GM12878 (cell line): ENCODE results near the gene UGGT2. TPM values are rescaled to one million over a fixed set of nuclear protein-coding genes. Genes with fewer than 3 reads are reported as not detected.

Source experiments
- ATAC-seq: fragments of 200-7000 bp; cut with Tn5 transposase; 3 replicates; pipeline ENCODE4 v1.9.1; 2020; ENCODE audit warnings: mild to moderate bottlenecking, moderate library complexity
- BruUV-seq: library from RNA; stranded (reverse); fragments of 400-500 nt; replicated peaks from 2 replicates; lab custom pipeline; 2021; lab: Mats Ljungman, UMichigan
- CTCF ChIA-PET: fragments of 300-600 bp; sonication (Branson Sonifier 250); formaldehyde crosslinking; extraction: SDS; loops from one replicate; lab custom pipeline; 2021; ENCODE audit warnings: inconsistent platforms; lab: Yijun Ruan, JAX
- POLR2A ChIA-PET: fragments of 350-600 bp; formaldehyde crosslinking; extraction: SDS; loops from one replicate; lab custom pipeline; 2021; ENCODE audit warnings: inconsistent platforms; lab: Charles Lee
- RAD21 ChIA-PET: fragments of 300-600 bp; sonication (Branson Sonifier 250); formaldehyde crosslinking; loops from one replicate; lab custom pipeline; 2023; ENCODE audit warnings: antibody characterized with exemption; ENCODE audit not compliant: unreplicated experiment; lab: Charles Lee
- SMC1A ChIA-PET: fragments of 300-600 bp; sonication (Branson Sonifier 250); formaldehyde crosslinking; loops from one replicate; lab custom pipeline; 2023; ENCODE audit not compliant: unreplicated experiment, uncharacterized antibody; lab: Charles Lee
- DNase-seq: peaks from one replicate; pipeline ENCODE4 v3.0.0-alpha.2; 2011; ENCODE audit warnings: low read depth, low spot score
- FAIRE-seq: peaks from 3 replicates; lab custom pipeline; 2011; peaks lifted over from hg19 to GRCh38; lab: Jason Lieb, UNC
- H2AFZ ChIP-seq: 2 replicates; pipeline ENCODE4 v1.6.0; 2011; ENCODE audit warnings: low read depth, low read length, control low read depth; ENCODE audit not compliant: control insufficient read depth
- H3K27ac ChIP-seq: 2 replicates; pipeline ENCODE4 v1.5.1; 2011; ENCODE audit warnings: control low read depth; ENCODE audit not compliant: control insufficient read depth, insufficient read depth
- H3K27me3 ChIP-seq, 2 experiments: replicated peaks in 1 of 2; 2 replicates each; pipeline versions ENCODE4 v1.6.0 to v1.6.1; 2011; ENCODE audit warnings: low read length in 1 of 2; ENCODE audit not compliant: control insufficient read depth in 2 of 2, insufficient read depth in 2 of 2
- H3K36me3 ChIP-seq, 2 experiments: 2 replicates each; pipeline ENCODE4 v1.5.1; 2011; ENCODE audit warnings: low read length in 1 of 2; ENCODE audit not compliant: control insufficient read depth in 2 of 2, insufficient read depth in 2 of 2
- H3K4me1 ChIP-seq: 2 replicates; pipeline ENCODE4 v1.6.1; 2011; ENCODE audit warnings: mild to moderate bottlenecking, low read length, moderate library complexity, mixed read lengths; ENCODE audit not compliant: control insufficient read depth, insufficient read depth
- H3K4me2 ChIP-seq: 2 replicates; pipeline ENCODE4 v1.6.0; 2011; ENCODE audit warnings: control low read depth; ENCODE audit not compliant: control insufficient read depth, insufficient read depth
- H3K4me3 ChIP-seq: fragments of 200-600 bp; sonication (generic); 2 replicates; pipeline ENCODE4 v1.5.1; 2016
- H3K79me2 ChIP-seq: 2 replicates; pipeline ENCODE4 v1.6.0; 2011; ENCODE audit warnings: low read length; ENCODE audit not compliant: control insufficient read depth, insufficient read depth
- H3K9ac ChIP-seq: 2 replicates; pipeline ENCODE4 v1.8.0; 2011; ENCODE audit warnings: low read length, control low read depth, mixed read lengths; ENCODE audit not compliant: control insufficient read depth, insufficient read depth
- H3K9me3 ChIP-seq: replicated peaks from 3 replicates; pipeline ENCODE4 v1.5.1; 2011; ENCODE audit warnings: mild to moderate bottlenecking, low read length; ENCODE audit not compliant: control insufficient read depth, insufficient read depth
- H4K20me1 ChIP-seq: 2 replicates; pipeline ENCODE4 v1.6.0; 2011; ENCODE audit not compliant: control insufficient read depth, insufficient read depth
- ATF7 ChIP-seq: fragments of 450-650 bp; IDR thresholded peaks from 2 replicates; pipeline ENCODE4 v1.6.1; 2016; ENCODE audit warnings: low read depth, mild to moderate bottlenecking
- BMI1 ChIP-seq: fragments of 450-650 bp; IDR thresholded peaks from 2 replicates; pipeline ENCODE4 v1.6.1; 2016; ENCODE audit warnings: mild to moderate bottlenecking, moderate library complexity, borderline replicate concordance
- BRCA1 ChIP-seq: IDR thresholded peaks from 2 replicates; pipeline ENCODE4 v1.6.1; 2011; ENCODE audit warnings: low read depth, low read length, improper control_type of control experiment
- CREB1 ChIP-seq: IDR thresholded peaks from 2 replicates; pipeline ENCODE4 v1.6.1; 2012; ENCODE audit warnings: low read depth, mild to moderate bottlenecking, inconsistent platforms
- GATAD2B ChIP-seq: fragments of 450-650 bp; conservative IDR thresholded peaks from 2 replicates; pipeline ENCODE4 v1.6.1; 2017; ENCODE audit warnings: low read depth, mild to moderate bottlenecking, moderate library complexity
- MTA2 ChIP-seq: fragments of 450-650 bp; IDR thresholded peaks from 2 replicates; pipeline ENCODE4 v1.6.1; 2016; ENCODE audit warnings: low read depth, mild to moderate bottlenecking, moderate library complexity
- NBN ChIP-seq: fragments of 450-650 bp; IDR thresholded peaks from 2 replicates; pipeline ENCODE4 v1.6.1; 2016
- NFYB ChIP-seq: IDR thresholded peaks from 2 replicates; pipeline ENCODE4 v1.6.1; 2011; ENCODE audit warnings: low read depth, mild to moderate bottlenecking, low read length, improper control_type of control experiment, moderate library complexity; ENCODE audit not compliant: insufficient read depth
- PML ChIP-seq: IDR thresholded peaks from 2 replicates; pipeline ENCODE4 v1.6.1; 2012; ENCODE audit warnings: low read length, inconsistent platforms
- RUNX3 ChIP-seq: IDR thresholded peaks from 2 replicates; pipeline ENCODE4 v1.6.1; 2012; ENCODE audit warnings: low read length, inconsistent platforms
- SMAD5 ChIP-seq: IDR thresholded peaks from 2 replicates; pipeline ENCODE4 v1.6.1; 2016; ENCODE audit warnings: antibody characterized with exemption, low read depth
- SP1 ChIP-seq: IDR thresholded peaks from one replicate; pipeline ENCODE4 v1.6.1; 2011; ENCODE audit warnings: low read depth, low read length
- TAF1 ChIP-seq: IDR thresholded peaks from 2 replicates; pipeline ENCODE4 v1.6.1; 2011; ENCODE audit warnings: mild to moderate bottlenecking, low read depth, low read length, borderline replicate concordance
- ZNF217 ChIP-seq: fragments of 450-650 bp; IDR thresholded peaks from 2 replicates; pipeline ENCODE4 v1.6.1; 2017; ENCODE audit warnings: antibody characterized with exemption, mild to moderate bottlenecking
- in situ Hi-C: fragments of 300-500 bp; cut with MboI; formaldehyde crosslinking; loops from 9 replicates; pipeline ENCODE4 v1.14.3; 2018; ENCODE audit warnings: mixed read lengths
- intact Hi-C: fragments of 100-400 bp; cut with micrococcal nuclease; formaldehyde crosslinking; loops from one replicate; pipeline ENCODE4 v1.14.2; 2022; ENCODE audit not compliant: unreplicated experiment
- polyA plus RNA-seq, 11 experiments: library from polyadenylated mRNA; depleted of rRNA in 4 of 11; unstranded in 6 of 11; stranded (reverse) in 5 of 11; fragments of >200 nt; fragmentation: Nextera tagmentation in 4 of 11; fragmentation: Illumina TruSeq in 1 of 11; extraction: Ambion mirVana in 4 of 11; extraction: Trizol in 1 of 11; gene quantifications; 1 replicate in 1 of 11; 2 replicates in 10 of 11; pipeline versions ENCODE4 v1.2.1 to v1.2.3, GENCODE V29; 2011 to 2016; ENCODE audit warnings: inconsistent platforms in 2 of 11, missing spikeins in 2 of 11, low read depth in 1 of 11
- total RNA-seq, 4 experiments: library from RNA; depleted of rRNA in 3 of 4; stranded (reverse); fragments of >200 nt in 3 of 4; fragmentation: Illumina TruSeq in 1 of 4; extraction: Trizol in 1 of 4; gene quantifications; 2 replicates each; pipeline versions ENCODE4 v1.2.1 to v1.2.3, GENCODE V29; 2013 to 2021
- TF ChIP-seq, protein P1 (sequence below): fragments of 450-650 bp; conservative IDR thresholded peaks from 2 replicates; pipeline ENCODE4 v1.6.1; 2017; ENCODE audit warnings: mild to moderate bottlenecking, moderate library complexity
- TF ChIP-seq, protein P2 (sequence below): IDR thresholded peaks from 2 replicates; pipeline ENCODE4 v1.6.1; 2012; ENCODE audit warnings: low read depth, low read length, improper control_type of control experiment
- TF ChIP-seq, protein P3 (sequence below): fragments of 450-650 bp; IDR thresholded peaks from 2 replicates; pipeline ENCODE4 v1.6.1; 2014; ENCODE audit warnings: mild to moderate bottlenecking
- TF ChIP-seq, protein P4 (sequence below): IDR thresholded peaks from 2 replicates; pipeline ENCODE4 v1.6.1; 2011; ENCODE audit warnings: low read depth, mild to moderate bottlenecking, low read length, moderate library complexity, borderline replicate concordance; ENCODE audit errors: extremely low read depth
- TF ChIP-seq, protein P5 (sequence below): IDR thresholded peaks from 2 replicates; pipeline ENCODE4 v1.6.1; 2012; ENCODE audit warnings: mild to moderate bottlenecking, low read depth, low read length

UGGT2 gene
- total and polyA plus RNA-seq, 10 of the 15 experiments (the other 5 are each of a cell fraction or from before 2014, with no cell fraction given) = 4.9 to 29.0 (median 17.3) TPM

DNA sequence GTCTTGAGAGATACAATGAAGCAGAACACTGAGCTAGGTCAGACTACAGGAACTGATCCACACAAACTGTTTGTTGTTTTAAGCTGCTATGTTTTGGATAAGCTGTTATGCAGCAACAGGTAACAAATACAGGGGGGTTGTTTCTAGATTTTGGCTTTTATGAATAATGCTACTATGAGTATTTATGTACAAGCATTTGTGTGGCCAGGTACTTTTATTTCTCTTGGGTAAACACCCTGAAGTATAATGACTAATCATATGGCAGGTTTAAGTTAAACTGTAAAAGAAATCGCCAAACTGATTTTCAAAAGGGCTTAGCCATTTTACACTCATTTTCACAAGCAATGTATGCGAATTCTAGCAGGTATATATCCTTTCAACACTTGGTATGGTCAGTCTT, 210.3 kb downstream of the UGGT2 start (continued):
- TF ChIP-seq, protein P1, sequence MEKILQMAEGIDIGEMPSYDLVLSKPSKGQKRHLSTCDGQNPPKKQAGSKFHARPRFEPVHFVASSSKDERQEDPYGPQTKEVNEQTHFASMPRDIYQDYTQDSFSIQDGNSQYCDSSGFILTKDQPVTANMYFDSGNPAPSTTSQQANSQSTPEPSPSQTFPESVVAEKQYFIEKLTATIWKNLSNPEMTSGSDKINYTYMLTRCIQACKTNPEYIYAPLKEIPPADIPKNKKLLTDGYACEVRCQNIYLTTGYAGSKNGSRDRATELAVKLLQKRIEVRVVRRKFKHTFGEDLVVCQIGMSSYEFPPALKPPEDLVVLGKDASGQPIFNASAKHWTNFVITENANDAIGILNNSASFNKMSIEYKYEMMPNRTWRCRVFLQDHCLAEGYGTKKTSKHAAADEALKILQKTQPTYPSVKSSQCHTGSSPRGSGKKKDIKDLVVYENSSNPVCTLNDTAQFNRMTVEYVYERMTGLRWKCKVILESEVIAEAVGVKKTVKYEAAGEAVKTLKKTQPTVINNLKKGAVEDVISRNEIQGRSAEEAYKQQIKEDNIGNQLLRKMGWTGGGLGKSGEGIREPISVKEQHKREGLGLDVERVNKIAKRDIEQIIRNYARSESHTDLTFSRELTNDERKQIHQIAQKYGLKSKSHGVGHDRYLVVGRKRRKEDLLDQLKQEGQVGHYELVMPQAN = no peak
- TF ChIP-seq SP1 = no peak
- TF ChIP-seq NFYB = no peak
- no peak for TF ChIP-seq TAF1
- no peak for TF ChIP-seq MTA2
- no peak for TF ChIP-seq SMAD5

DNA sequence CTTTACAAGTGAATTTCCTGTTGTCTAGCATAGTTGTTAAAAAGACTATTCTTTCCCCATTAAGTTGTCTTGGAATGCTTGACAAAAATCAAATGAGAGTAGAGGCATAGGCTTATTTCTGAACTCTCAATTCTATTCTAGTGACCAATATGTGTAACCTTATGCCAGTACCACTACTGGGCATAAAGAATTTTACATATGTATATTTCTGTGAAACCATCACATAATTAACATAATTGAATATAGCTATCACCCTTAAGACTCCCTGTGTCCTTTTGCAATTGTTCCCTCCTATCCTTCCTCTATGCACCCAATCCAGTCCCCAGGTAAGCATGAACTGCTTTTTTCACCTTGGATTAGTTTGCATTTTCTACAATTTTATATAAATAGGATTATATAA, 211.3 kb downstream of the UGGT2 start:
- no peak overlapping the region for H3K27ac ChIP-seq
- POLR2A ChIA-PET = no interaction called here
- H3K9ac ChIP-seq = no peak overlapping the region
- RAD21 ChIA-PET = no interaction called here
- no peak overlapping the region for H3K4me2 ChIP-seq
- H3K27me3 ChIP-seq = no peaks in the 10 kb centered on the region
- no peaks in the 10 kb centered on the region for H3K9me3 ChIP-seq
- H3K79me2 ChIP-seq = no peaks in the 10 kb centered on the region
- H2AFZ ChIP-seq = no peak overlapping the region
- no peak for DNase-seq
- intact Hi-C loops = no loop called here
- in situ Hi-C loops = loop anchor here (25.0 kb wide), 1 partner anchor 230 kb away; no protein-coding TSS in a partner anchor
- no peak overlapping the region for H3K4me3 ChIP-seq
- FAIRE-seq = no peak
- SMC1A ChIA-PET = no interaction called here
- no peaks in the 10 kb centered on the region for H4K20me1 ChIP-seq
- ATAC-seq = no peak
- BruUV-seq = no TSS peak
- CTCF ChIA-PET = interaction anchor here (1.0 to 4.3 kb wide), 2 partner anchors 9 to 218 kb away, joined by 3 to 23 read pairs; no protein-coding TSS in a partner anchor
- H3K36me3 ChIP-seq = no peaks in the 10 kb centered on the region
- H3K4me1 ChIP-seq = no peaks in the 10 kb centered on the region
- TF ChIP-seq, protein P2, sequence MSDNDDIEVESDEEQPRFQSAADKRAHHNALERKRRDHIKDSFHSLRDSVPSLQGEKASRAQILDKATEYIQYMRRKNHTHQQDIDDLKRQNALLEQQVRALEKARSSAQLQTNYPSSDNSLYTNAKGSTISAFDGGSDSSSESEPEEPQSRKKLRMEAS = no peak
- TF ChIP-seq NBN (no peak), PML (no peak), BRCA1 (no peak), ATF7 (no peak), CREB1 (no peak), BMI1 (no peak), ZNF217 (no peak), GATAD2B (no peak), RUNX3 (no peak)
- TF ChIP-seq, protein P3, sequence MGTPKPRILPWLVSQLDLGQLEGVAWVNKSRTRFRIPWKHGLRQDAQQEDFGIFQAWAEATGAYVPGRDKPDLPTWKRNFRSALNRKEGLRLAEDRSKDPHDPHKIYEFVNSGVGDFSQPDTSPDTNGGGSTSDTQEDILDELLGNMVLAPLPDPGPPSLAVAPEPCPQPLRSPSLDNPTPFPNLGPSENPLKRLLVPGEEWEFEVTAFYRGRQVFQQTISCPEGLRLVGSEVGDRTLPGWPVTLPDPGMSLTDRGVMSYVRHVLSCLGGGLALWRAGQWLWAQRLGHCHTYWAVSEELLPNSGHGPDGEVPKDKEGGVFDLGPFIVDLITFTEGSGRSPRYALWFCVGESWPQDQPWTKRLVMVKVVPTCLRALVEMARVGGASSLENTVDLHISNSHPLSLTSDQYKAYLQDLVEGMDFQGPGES = no peak
- TF ChIP-seq, protein P4, sequence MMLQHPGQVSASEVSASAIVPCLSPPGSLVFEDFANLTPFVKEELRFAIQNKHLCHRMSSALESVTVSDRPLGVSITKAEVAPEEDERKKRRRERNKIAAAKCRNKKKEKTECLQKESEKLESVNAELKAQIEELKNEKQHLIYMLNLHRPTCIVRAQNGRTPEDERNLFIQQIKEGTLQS = no peak
- TF ChIP-seq, protein P5, sequence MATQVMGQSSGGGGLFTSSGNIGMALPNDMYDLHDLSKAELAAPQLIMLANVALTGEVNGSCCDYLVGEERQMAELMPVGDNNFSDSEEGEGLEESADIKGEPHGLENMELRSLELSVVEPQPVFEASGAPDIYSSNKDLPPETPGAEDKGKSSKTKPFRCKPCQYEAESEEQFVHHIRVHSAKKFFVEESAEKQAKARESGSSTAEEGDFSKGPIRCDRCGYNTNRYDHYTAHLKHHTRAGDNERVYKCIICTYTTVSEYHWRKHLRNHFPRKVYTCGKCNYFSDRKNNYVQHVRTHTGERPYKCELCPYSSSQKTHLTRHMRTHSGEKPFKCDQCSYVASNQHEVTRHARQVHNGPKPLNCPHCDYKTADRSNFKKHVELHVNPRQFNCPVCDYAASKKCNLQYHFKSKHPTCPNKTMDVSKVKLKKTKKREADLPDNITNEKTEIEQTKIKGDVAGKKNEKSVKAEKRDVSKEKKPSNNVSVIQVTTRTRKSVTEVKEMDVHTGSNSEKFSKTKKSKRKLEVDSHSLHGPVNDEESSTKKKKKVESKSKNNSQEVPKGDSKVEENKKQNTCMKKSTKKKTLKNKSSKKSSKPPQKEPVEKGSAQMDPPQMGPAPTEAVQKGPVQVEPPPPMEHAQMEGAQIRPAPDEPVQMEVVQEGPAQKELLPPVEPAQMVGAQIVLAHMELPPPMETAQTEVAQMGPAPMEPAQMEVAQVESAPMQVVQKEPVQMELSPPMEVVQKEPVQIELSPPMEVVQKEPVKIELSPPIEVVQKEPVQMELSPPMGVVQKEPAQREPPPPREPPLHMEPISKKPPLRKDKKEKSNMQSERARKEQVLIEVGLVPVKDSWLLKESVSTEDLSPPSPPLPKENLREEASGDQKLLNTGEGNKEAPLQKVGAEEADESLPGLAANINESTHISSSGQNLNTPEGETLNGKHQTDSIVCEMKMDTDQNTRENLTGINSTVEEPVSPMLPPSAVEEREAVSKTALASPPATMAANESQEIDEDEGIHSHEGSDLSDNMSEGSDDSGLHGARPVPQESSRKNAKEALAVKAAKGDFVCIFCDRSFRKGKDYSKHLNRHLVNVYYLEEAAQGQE = no peak
